Body of pancreas (tissue), 4 donors: ENCODE data around the gene NOM1. TPM values are rescaled to one million over a fixed set of nuclear protein-coding genes. Genes with fewer than 3 reads are reported as not detected.
"Not testable (repeated sequence)": the region's sequence is repeated elsewhere in the genome, so short reads cannot be mapped to it uniquely, and the experiment has no call there.

Experiments used
- ATAC-seq: fragments of 150-250 bp; one replicate; pipeline ENCODE4 v1.9.1; 2016
- DNase-seq, 4 donors: peaks; one replicate each; pipeline ENCODE4 v3.0.0-alpha.2; 2019
- H3K27ac ChIP-seq, 4 donors: fragments of 200-600 bp; sonication (generic); 1 replicate in 3 of 4; 2 replicates in 1 of 4; pipeline versions ENCODE4 v1.5.1 to v1.6.1; 2016 to 2019; ENCODE audit warnings: mild to moderate bottlenecking in 1 of 4, mixed read lengths in 1 of 4, moderate library complexity in 1 of 4
- H3K27me3 ChIP-seq, 2 donors: fragments of 200-600 bp; sonication (generic); one replicate each; pipeline ENCODE4 v1.6.0; 2016; ENCODE audit warnings: mild to moderate bottlenecking in 1 of 2
- H3K36me3 ChIP-seq, 2 donors: fragments of 200-600 bp; sonication (generic); replicated peaks in 1 of 2; 2 replicates each; pipeline ENCODE4 v1.5.1; 2016; ENCODE audit warnings: low read depth in 2 of 2; ENCODE audit not compliant: insufficient read depth in 1 of 2
- H3K4me1 ChIP-seq: fragments of 200-600 bp; sonication (generic); one replicate; pipeline ENCODE4 v1.6.0; 2016
- H3K4me3 ChIP-seq, 2 donors: fragments of 200-600 bp; sonication (generic); 1 replicate in 1 of 2; 2 replicates in 1 of 2; pipeline ENCODE4 v1.5.1; 2016 to 2019
- H3K9me3 ChIP-seq, 3 donors: fragments of 200-600 bp; sonication (generic); 1 replicate in 2 of 3; 2 replicates in 1 of 3; pipeline ENCODE4 v1.5.1; 2016
- CTCF ChIP-seq, 7 experiments: fragments of 450-650 bp in 4 of 7; fragments of 200-600 bp in 3 of 7; sonication (generic) in 3 of 7; IDR thresholded peaks; one replicate each; pipeline ENCODE4 v1.5.1; 2016 to 2019; ENCODE audit warnings: antibody characterized with exemption in 7 of 7
- POLR2A ChIP-seq, 3 donors: fragments of 450-650 bp; IDR thresholded peaks; one replicate each; pipeline ENCODE4 v1.6.1; 2016; ENCODE audit warnings: antibody characterized with exemption in 3 of 3, mild to moderate bottlenecking in 2 of 3
- WGBS, 2 donors: methylation state at CpG; one replicate each; pipeline ENCODE4 v1.1.5; 2017; 5-methylcytosine and 5-hydroxymethylcytosine counted together
- intact Hi-C: fragments of 100-400 bp; cut with DNase I; formaldehyde crosslinking; loops from one replicate; pipeline ENCODE4 v1.15.1; 2023
- total RNA-seq, 2 donors: library from RNA; depleted of rRNA; stranded (reverse); fragments of >200 nt; gene quantifications; one replicate each; pipeline ENCODE4 v1.1.0, GENCODE V29; 2016

Gene NOM1
- total RNA-seq, 2 donors from 2014 or later, result 23.1 to 28.0 TPM

GRCh38 chr7:156935250-156935649 lies 14.3 kb upstream of the NOM1 start:
- WGBS, 2 donors, result 84 to 91% methylated on average over 6 to 7 of the region's 7 CpGs
- no peaks in the 10 kb centered on the region for H3K27me3 ChIP-seq
- intact Hi-C loops, result no loop called here

GRCh38 chr7:156936766-156937165 lies 12.7 kb upstream of the NOM1 start:
- intact Hi-C loops, H3K4me1 ChIP-seq, DNase-seq, H3K4me3 ChIP-seq, H3K9me3 ChIP-seq, H3K27ac ChIP-seq, H3K27me3 ChIP-seq, ATAC-seq, H3K36me3 ChIP-seq: not testable (repeated sequence)
- WGBS, 2 donors, result 82 to 90% methylated on average over 2 to 3 of the region's 3 CpGs

More at GRCh38 chr7:156935250-156935649, 14.3 kb upstream of the NOM1 start:
- TF ChIP-seq CTCF (IDR thresholded peaks at IDR 0.05), result no peak
- no peak for TF ChIP-seq POLR2A (IDR thresholded peaks at IDR 0.05)
- no peaks in the 10 kb centered on the region for H3K9me3 ChIP-seq
- DNase-seq (no peak), ATAC-seq (no peak)
- no peak overlapping the region for H3K4me3 ChIP-seq
- H3K36me3 ChIP-seq, result no peaks in the 10 kb centered on the region
- no peak overlapping the region for H3K27ac ChIP-seq
- H3K4me1 ChIP-seq, result peaks cover 15% of the 10 kb centered on the region

GRCh38 chr7:156940421-156941122 lies 8.9 kb upstream of the NOM1 start:
- WGBS, 2 donors, result 87 to 88% methylated on average over 57 of the region's 57 CpGs
- TF ChIP-seq CTCF (IDR thresholded peaks at IDR 0.05) (no peak), POLR2A (IDR thresholded peaks at IDR 0.05) (no peak)
- Histone ChIP-seq H3K4me3 (no peak overlapping the region), H3K27me3 (no peaks in the 10 kb centered on the region), H3K4me1 (peaks cover 20% of the 10 kb centered on the region), H3K36me3 (no peaks in the 10 kb centered on the region), H3K27ac (no peak overlapping the region), H3K9me3 (no peaks in the 10 kb centered on the region)
- DNase-seq, result no peak
- no peak for ATAC-seq
- intact Hi-C loops, result no loop called here

- intact Hi-C loops, result no loop called here
- H3K27me3 ChIP-seq, result no peaks in the 10 kb centered on the region
- no peak for TF ChIP-seq POLR2A (IDR thresholded peaks at IDR 0.05)
- no peak for TF ChIP-seq CTCF (IDR thresholded peaks at IDR 0.05)
- no peaks in the 10 kb centered on the region for H3K36me3 ChIP-seq
- 94 to 96% methylated on average over 92 of the region's 92 CpGs for WGBS, 2 donors
- H3K4me3 ChIP-seq, result no peak overlapping the region
- DNase-seq (no peak), ATAC-seq (no peak)
- H3K27ac ChIP-seq, result peak overlapping the region in 1 of 4 donors; percentile 76
- H3K4me1 ChIP-seq, result peaks cover 20% of the 10 kb centered on the region
- no peaks in the 10 kb centered on the region for H3K9me3 ChIP-seq
These were observed 7.9 kb upstream of the NOM1 start for GRCh38 chr7:156941393-156942182.

- TF ChIP-seq POLR2A (IDR thresholded peaks at IDR 0.05) (peak in 1 of 3 donors; percentile 24), CTCF (IDR thresholded peaks at IDR 0.05) (no peak)
- Histone ChIP-seq H3K4me1 (peaks cover 20% of the 10 kb centered on the region), H3K4me3 (no peak overlapping the region), H3K9me3 (no peaks in the 10 kb centered on the region), H3K36me3 (no peaks in the 10 kb centered on the region), H3K27me3 (no peaks in the 10 kb centered on the region), H3K27ac (peak overlapping the region; percentile 58 to 86 (median 78))
- DNase-seq (peak; percentile 39 to 60 (median 52)), ATAC-seq (peak; percentile 77)
- intact Hi-C loops, result no loop called here
- WGBS, 2 donors, result 25 to 35% methylated on average over 7 to 22 of the region's 24 CpGs
These were observed 6.8 kb upstream of the NOM1 start for GRCh38 chr7:156942708-156943090.
